ENCODE measurements around the gene MCM8.

The MCM8 gene

DNA sequence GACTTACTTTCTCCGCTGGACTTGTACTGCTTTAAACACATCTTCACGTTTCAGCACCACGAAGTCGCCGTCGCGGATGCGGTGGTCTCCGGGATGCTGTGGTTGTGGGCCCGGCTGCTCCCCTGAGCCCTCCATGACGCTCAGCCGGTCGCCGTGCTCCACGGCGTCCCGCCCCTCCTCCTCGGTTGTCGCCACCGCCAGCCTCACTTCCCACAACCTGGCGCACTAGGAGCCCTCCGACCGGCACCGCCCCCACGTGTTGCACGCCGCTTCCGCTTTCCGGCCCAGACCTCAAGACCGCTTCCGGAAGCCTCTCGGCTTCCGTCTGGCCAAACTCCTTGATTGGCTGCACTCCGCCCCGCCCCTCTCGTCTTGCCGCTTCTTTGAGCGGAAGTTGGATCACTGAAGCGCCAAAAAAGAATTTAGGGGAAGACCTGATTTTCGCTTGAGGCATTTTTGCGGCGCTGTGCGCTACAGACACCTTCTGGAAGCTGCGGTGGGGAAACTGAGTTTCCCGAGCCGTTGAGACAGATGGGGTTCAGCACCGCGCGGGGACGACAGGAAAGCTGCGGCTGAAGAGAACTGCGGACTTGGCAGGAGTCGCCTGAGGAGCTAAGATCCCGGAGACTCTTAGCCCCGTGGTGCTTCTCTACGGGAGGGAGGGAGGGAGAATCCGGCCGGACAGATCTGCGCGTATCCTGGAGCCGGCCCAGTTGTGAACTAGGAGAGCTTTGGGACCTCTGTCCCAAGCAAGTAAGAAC, at the start of gene MCM8, which contains the start of gene TRMT6:
TSS of gene MCM8 (plus strand) at position 382 of the 761 bp plus-strand sequence. CDS start 1,364 bp downstream, outside the sequence.
TSS of gene TRMT6 (minus strand) at position 263 of the 761 bp plus-strand sequence. CDS start at position 135, 128 bp downstream.
- peak; percentile 96 for DNase-seq (ENCODE audit: low spot score)

DNA sequence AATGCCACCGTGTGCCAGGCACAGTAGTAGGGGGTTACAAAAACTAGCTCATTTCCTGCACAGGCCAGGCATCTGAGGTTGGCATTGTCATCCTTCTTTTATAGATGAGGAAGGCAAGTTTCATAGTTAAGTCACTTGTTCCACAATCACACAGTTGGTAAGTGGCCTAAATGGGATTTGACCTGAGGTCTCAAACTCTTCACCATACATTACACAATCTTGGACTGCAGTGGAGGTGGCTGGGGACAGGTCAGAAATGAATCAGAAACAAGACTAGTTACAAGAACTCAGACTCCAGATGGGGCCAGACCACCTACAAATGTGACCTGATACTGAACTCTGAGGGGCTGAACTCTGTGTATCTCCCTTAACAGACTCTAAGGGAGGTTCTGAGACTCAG, 49.5 kb upstream of the MCM8 start:
- DNase-seq (ENCODE audit: low spot score), result no peak

DNA sequence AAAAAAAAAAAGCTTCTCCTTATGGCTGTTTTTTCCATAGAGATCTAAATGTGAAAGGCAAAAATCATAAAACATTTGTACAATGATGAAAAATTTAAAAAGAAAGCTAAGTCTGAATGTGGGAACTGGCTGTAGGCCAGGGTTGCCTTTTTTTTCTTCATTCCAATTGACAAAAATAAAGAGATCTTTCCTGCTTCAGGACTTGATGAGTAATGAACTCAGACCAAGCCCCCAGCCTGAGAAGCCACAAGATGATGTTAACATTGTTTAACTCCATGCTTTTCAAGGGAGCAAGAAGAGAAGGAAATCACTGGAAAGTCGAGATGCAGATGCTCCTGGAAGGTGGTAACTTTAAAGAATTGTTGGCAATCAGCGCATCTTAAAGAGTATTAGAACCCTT, 41.5 kb upstream of the MCM8 start:
- DNase-seq (ENCODE audit: low spot score), result no peak

DNA sequence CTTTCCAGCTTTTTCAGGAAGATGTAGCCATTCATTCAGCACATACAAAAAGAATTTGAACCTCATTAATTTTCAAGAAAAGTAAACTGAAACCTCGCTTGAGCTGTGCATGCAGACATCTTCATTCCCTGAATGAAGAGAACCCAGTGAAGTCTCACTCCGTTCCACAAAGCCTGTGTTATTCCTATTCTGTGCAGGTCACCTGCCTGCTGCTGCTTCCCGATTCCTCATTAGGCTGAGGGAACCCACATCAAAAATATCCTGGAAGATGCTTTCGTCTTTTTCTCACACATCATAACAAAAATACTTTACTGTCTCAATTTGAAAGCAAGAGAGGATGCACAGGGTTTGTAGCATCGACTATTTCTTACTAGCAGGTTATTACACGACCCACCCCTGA, 40.3 kb upstream of the MCM8 start:
- DNase-seq (ENCODE audit: low spot score), result no peak

DNA sequence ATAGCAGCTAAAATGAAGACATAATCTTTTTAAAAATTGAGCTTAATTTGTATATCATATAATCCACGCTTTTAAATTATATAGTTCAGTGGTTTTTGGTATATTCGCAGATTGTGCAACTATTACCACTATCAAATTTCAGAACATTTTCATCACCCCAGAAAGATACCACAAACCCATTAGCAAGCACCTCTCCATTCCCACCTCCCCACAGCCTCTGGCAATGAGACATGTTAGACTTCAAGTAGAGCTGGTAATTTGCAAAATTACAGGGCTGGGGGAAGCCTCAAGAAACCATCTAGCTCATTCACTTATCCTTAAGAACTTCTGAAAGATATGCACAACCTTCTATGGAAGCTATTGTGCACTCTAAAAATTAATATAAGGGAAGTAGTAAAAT, 37.3 kb upstream of the MCM8 start:
- DNase-seq (ENCODE audit: low spot score), result no peak

DNA sequence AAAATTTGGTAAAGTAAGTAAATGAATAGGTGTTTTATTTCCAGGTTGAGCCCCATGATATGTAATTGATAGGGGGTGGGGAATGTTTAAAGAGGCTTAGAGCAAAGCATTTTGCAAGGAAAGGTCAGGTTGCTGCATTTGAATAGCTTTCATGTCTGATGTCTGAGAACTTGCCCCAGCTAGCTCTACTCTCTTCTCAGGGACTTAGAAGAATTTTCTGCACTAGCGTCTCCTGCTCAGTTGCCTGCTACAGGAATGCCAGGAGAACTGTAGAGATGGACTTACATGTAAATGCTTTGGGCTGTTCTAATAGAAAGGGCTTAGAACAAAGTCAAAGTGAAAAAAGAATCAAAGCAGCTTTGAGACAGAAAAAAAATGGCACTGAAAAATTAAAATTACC, 35.6 kb upstream of the MCM8 start:
- DNase-seq (ENCODE audit: low spot score), result no peak

DNA sequence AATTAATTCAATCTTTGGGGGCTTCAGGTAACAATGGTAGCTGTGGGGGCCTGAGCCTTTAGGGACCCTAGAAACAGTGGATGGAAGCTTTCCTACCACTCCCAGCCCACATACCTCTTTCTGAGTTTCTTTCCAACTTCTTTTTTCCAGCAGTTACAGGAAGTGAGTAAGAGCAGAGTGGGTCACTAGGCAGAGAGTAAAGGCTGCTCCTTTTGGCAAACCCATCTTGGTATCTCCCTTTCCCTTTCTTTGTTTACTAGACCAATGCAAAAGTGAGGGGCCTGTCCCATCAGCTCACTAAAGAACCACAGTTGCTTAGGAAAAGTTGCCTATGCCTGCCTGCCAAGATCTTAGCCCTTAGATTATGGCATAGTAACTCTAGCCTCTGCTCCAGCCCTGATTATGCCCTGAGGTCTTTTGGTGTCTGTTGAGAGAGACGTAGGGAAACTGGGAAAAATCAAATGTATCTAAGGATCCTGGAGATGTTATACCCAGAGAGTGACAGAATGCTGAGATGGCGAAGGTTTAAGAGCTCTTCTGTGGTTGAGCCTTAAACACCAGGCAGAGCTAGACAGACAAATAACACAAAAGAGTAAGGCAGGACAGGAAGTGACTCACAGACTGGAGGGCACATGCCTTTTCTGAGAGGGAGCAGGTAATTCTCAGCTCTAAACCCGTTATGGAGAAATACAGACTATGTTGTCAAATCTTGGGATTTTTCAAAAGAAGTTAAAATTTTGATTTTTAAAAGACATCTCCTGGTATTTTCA, 31.4 kb upstream of the MCM8 start:
- peak; percentile 39 for DNase-seq (ENCODE audit: low spot score)

DNA sequence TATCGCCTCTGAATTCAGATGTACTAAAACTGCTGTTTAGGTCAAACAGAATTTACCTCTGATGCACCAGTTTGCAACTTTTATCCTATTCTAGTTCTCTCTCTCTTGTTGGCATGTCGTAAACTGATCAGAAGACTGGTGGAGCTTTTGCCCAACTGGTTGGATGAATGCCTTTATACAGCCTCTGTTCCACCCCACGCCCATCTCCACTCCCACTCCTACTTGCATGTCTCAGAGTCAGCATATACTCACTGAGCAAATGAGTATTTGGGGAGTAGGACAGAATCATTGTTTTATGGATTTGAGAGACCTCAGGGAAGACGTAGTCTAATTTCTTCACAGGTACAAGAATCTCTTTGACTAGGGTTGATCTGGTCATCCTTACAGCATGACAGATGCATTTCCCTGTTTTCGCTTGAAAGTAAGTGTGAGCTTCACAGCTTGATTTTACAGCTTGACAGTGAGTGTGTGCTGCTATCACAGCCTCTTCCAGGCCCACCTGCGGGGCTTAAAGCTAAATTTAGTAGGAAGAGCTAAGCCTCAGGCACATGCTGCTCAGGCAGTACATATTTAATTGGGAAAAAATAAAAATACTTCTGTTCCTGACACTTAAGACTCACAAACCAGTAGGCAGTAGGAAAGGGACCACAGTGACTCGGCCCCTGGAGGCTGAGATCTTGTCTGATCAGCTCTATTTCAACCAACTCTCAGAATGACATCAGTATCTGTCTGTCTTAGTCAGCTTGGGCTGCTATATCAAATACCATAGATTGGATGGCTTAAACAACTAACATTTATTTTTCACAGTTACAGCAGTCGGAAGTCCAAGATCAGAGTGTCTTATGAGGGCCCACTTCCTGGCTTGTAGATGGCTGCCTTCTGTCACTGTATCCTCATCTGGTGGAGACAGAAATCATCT, 30.6 kb upstream of the MCM8 start:
- DNase-seq (ENCODE audit: low spot score), result no peak

DNA sequence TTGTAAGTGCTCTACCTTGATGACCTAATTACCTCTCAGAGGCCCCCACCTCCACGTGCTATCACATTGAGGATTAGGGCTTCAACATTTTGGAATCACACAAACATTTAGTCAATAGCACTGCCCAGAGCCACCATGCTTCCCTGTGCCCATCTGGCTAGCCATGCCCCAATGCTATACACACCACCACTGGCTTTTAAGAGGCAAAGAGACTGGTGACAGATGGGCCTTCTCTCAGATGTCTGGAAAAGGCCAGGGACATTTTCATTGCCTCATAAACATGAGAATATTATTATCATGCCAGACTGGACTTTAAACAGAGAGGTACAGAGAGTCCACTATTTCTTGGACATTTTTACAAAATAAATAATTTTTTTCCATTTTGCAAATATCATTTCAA, 29.9 kb upstream of the MCM8 start:
- DNase-seq (ENCODE audit: low spot score), result no peak

DNA sequence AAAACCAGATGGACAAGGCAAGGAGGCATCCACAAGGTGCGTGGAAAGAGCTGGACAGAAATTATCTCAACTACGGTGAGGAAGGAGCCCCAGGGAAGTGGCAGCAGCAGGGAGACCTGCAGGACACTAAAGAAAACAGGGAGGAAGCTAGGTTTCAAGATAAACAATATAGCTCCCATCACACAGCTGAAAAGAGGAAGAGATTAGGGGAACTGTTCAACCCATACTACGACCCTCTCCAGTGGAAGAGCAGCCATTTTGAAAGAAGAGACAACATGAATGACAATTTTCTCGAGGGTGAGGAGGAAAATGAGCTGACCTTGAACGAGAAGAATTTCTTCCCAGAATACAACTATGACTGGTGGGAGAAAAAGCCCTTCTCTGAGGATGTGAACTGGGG, 27.0 kb upstream of the MCM8 start:
- DNase-seq (ENCODE audit: low spot score), result no peak

DNA sequence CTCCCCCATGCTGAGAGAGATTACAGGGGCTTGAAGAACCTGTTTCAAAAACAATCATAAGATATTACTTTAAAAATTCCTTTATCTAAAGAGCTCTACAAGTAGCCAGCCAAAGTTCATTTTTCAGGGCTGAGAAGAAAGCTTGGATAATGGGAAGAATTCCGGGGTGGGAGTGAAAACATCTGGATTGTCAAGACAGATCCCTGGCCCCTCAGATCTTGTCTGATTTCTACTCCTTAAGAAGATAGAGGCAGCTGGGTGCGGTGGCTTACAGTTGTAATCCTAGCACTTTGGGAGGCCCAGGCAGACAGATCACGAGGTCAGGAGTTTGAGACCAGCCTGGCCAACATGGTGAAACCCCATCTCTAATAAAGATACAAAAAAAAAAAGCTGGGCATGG, 24.9 kb upstream of the MCM8 start:
- DNase-seq (ENCODE audit: low spot score), result no peak

DNA sequence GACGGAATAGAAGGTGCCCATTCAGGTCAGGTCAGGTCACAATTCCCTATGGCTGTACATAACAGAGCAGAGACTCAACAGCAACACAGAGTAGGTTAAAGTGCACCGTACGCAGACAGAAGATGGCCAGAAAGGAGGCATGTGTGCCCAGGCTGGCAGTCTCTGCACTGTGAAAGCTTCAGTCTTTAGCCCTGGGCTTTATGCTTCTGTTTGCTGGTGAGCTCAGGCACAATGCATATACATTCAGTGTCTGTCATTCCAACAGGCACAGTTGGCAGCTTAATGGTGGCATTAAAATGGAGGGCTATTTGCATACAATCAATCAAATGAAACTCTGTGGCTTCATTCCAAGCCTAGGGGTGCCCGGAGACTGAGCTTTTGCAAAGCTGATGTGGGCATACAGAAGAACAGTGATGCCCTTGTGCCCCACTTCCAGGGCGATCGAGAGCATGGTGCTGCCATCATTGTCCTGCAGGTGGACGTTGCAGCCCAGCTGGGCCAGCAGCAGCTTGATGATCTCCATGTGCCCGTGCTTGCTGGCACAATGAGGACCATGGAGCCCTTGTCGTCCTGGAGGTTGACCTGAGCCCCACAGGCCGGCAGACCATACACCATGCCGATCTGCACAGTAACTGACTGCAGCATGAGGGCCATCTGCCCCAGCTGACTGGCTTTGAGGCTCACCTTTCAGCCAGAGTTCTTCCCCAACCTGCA, 22.5 kb upstream of the MCM8 start:
- no peak for DNase-seq (ENCODE audit: low spot score)

DNA sequence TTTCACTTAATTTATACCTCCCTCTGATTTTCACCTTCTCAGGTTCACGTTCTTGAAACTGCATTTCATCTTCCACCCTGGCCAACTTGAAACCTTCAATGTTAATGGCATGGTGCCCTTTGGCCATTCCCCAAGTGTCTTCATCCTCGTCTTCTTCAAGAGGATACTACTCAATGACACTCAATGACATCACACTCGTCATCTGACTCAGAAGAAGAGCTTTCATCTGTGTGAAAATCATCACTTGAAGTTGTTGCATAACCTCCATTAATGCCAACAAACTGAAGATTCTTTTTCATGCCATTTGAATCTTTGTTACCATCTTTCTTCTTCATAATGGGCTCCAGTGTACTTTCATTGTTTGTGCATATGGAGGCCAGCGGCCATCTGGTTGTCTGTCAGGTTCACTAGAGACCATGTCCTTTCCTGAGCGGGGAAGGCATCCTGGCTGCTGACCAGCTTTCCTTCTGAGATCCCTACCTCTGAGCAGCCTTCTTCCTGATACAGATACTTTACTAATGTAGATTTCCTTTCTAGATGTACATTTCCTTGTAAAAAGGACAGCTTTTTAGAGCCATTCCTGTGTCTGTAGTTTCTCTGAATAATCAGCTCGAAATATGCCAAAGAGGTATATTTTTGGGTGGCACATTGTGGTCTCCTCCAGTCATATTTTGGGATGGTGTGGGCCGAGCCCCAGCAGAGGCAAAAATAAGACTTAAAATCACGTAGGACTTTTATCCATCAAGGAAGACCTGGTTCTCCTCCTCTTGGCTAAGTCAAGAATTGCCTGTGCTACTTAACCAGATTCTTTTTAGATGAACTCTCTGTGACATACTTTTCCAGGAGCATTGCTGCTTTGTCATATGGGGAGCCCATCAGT, 21.4 kb upstream of the MCM8 start:
- DNase-seq (ENCODE audit: low spot score), result no peak

DNA sequence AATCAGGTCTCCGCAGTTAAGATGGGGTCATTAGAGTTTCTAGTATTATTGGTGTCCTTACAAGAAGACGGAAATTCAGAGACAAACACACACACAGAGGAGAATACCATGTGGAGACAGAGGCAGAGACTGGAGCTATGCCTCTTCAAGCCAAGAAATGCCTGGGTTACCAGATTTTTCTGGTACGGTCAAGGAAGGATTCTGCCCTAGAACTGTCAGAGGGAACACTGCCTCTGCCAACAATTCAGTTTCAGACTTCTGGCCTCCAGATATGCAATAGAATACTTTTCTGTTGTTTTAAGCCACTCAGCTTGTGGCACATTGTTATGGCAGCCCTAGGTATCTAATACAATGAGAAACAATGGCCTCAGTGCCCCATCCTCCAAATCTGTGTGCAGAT, 19.0 kb upstream of the MCM8 start:
- DNase-seq (ENCODE audit: low spot score), result no peak

DNA sequence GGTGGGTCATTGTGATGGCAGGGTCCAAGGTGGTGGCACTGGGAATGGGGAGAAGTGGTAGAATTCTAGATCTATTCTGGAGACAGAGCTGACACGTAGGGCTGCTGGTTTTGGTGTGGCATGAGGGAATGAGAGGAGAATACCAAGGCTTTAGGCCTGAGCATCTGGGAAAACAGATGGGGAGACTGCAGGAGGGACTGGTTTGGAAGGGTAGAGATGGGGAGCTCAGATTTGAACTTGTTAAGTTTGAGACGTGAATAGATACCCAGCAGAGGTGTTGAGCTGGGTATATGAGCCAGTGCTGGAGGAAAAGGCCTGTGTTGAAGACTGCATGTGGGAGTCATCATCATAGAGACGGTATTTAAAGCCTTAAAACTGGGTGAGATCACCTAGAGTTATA, 17.7 kb upstream of the MCM8 start:
- no peak for DNase-seq (ENCODE audit: low spot score)

DNA sequence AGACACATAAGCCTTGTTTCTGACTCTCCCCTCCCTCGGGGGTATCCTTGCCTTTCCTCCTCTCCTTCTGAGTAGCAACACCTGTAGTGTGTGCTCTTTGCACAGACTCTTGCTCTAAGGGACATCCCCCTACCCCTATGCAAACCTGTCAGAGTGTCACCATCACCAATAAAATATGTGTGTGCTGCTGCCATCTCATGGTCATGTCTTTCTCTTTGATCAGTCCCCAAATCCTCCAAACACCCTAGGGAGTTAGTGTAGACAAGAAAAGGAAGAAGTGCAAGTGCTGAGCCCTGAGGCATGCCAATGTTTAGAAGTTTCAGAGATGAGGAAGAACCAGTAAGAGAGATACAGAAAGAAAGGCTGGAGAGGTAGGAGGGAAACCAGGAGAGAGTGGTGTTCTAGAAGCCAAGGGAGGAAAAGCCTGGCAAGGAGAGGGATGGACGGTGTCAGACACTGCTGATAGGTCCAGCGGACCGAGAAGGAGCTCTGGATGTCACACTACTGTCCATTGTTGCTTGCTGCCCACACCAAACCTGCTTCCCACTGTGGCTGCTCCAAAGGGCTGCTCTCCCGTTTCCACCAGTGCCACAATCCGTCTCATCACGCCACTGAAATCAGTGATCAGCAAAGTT, 16.5 kb upstream of the MCM8 start:
- no peak for DNase-seq (ENCODE audit: low spot score)

DNA sequence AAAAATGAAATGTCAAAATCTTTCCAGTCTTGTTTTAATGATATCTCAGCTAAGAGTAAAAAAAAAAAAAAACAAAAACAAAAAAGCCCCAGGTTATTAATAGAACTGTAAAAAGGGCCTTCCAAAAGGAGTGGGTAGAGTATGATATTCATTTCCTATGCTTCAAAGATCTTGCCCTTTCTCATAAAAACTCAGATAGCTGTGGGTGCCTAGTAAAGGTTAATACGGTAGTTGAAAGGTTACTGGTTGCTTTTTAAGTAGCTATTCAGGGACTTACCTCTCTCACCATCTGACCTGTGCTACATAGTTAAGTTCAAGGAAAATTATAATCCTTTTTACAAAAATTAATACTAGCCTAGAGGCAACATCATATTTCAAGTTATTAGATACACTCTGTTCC, 15.1 kb upstream of the MCM8 start:
- DNase-seq (ENCODE audit: low spot score), result no peak

DNA sequence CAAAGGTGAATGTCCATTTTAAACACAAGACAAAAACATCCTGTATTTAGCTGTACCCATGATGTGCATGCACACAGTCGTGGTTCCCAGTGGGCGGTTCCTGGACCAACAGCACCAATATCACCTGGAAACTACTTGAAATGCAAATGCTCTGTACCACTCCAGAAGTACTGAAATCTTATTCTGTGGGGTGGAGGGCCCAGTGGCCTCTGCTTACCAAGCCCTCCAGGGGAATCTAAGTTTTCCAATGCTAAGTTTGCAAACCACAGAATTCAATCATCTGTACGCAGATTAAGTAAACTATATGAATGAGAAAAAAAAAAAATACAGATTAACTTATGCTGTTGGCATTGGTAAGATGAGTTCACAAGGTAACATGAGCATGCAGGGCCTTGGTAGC, 14.2 kb upstream of the MCM8 start:
- DNase-seq (ENCODE audit: low spot score), result no peak

DNA sequence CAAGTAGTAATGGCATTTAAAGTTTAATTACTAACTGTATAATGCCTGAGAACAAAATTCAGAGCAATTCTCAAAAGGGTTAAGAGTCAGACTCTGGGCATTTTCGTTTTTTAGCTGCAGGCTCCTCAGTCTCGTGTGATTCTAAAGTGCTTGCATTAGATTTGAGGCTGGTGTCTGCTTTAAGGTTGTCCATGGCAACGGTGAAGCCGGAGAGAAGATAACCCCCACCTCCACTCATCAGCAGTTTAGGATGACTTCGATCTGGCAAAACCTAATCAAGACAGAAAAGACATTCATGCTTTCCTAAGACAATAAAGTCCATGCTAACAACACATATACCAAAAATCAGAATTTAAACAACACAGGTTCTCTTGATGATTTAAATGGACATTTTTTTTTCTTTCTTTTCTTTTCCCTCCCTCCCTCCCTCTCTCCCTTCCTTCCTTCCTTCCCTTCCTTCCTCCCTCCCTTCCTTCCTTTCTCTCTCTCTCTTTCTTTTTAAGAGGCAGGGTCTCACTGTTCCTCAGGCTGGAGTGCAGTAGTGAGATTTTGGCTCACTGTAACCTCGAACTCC, 11.9 kb upstream of the MCM8 start:
- no peak for DNase-seq (ENCODE audit: low spot score)

DNA sequence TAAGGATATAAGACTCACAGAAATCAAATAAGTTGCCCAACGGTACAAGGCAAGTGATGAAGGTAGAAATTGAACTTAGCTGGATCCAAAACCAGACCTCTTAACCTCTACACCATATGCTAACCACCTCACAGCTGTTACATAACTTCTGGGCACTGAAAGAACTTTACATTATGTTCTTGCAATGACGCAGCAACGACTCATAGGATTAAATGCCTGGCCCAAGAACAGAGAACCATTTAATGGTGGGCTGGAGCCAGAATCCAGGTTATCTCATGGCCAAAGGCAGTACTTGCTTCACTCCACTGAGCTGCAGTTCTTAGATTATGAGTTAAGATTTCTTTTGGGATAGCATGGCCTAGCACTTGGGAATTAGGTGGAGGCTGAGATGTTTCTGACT, 4.5 kb upstream of the MCM8 start:
- DNase-seq (ENCODE audit: low spot score), result no peak
